Measurements from ENCODE around the gene LRRTM4.

DNA sequence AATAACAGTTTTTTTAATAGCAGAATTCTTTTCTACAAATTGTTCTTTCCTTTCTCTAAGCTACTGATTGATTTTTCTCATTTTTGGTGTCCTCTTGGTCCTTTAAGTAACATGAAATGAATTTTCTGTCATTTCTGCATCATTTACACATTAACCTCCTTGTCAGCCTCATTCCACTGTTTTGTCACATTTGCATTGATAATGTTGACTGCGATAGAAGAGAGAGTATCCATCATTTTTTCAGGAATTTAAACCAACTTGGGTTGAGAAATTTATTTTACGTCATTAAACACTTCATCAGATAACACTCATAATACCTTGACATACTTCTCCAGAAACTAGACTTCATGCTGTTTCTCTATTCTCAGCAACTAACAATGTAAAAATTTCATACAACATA is 422.2 kb downstream of the LRRTM4 start:
- TF ChIP-seq POLR2A (IDR thresholded peaks at IDR 0.05; ENCODE audit: low read depth, low read length) = no peak
- TF ChIP-seq POLR2AphosphoS5 (IDR thresholded peaks at IDR 0.05; ENCODE audit: low read depth, low read length) = no peak
- no peak for TF ChIP-seq TAF1 (IDR thresholded peaks at IDR 0.05; ENCODE audit: low read depth, low read length)
- TF ChIP-seq PAX5 (IDR thresholded peaks at IDR 0.05; ENCODE audit: insufficient read depth, low read length, severe bottlenecking) = no peak
- no peak for TF ChIP-seq POU2F2 (IDR thresholded peaks at IDR 0.05; ENCODE audit: low read depth, low read length)

Data from GM12891 (cell line).